ENCODE measurements around the gene MRPL4. TPM values are rescaled to one million over a fixed set of nuclear protein-coding genes. Genes with fewer than 3 reads are reported as not detected.

Gene MRPL4
- total and polyA plus RNA-seq, 2 of the 13 experiments (the other 11 are each of a cell fraction or from before 2014, with no cell fraction given) = 40.6 to 42.5 TPM

DNA sequence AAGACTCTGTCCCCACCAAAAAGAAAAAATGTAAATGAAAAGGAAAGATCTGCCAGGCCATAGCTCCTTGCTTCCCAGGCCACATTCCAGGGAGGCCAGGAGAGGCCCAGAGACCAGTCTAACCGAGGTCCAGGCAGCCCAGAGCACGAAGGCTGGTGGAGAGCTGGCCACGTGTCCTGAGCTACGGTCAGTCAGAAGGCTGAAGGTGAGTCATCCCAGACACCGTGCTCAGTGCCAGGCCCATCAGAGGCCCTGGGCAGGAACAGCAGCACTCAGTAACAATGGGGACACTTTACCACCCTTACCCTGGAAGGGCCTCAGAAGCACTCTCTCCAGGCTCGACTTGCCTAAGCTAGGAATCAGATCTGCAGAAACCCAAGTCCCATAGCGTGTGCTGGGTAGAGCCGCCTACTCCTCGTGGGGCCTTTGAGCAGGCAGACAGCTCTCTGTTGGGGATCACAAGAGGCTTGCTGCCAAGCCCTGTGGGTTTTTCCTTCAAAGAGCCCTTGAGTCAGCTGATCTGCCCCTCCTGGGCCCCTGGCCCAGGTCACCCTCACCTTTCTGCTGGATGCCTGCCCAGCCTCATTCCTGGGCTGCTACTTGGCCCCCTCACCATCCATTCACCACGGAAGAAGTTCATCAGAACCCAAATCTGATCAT is 45.7 kb upstream of the MRPL4 start (continued):
- TF ChIP-seq, protein P1, sequence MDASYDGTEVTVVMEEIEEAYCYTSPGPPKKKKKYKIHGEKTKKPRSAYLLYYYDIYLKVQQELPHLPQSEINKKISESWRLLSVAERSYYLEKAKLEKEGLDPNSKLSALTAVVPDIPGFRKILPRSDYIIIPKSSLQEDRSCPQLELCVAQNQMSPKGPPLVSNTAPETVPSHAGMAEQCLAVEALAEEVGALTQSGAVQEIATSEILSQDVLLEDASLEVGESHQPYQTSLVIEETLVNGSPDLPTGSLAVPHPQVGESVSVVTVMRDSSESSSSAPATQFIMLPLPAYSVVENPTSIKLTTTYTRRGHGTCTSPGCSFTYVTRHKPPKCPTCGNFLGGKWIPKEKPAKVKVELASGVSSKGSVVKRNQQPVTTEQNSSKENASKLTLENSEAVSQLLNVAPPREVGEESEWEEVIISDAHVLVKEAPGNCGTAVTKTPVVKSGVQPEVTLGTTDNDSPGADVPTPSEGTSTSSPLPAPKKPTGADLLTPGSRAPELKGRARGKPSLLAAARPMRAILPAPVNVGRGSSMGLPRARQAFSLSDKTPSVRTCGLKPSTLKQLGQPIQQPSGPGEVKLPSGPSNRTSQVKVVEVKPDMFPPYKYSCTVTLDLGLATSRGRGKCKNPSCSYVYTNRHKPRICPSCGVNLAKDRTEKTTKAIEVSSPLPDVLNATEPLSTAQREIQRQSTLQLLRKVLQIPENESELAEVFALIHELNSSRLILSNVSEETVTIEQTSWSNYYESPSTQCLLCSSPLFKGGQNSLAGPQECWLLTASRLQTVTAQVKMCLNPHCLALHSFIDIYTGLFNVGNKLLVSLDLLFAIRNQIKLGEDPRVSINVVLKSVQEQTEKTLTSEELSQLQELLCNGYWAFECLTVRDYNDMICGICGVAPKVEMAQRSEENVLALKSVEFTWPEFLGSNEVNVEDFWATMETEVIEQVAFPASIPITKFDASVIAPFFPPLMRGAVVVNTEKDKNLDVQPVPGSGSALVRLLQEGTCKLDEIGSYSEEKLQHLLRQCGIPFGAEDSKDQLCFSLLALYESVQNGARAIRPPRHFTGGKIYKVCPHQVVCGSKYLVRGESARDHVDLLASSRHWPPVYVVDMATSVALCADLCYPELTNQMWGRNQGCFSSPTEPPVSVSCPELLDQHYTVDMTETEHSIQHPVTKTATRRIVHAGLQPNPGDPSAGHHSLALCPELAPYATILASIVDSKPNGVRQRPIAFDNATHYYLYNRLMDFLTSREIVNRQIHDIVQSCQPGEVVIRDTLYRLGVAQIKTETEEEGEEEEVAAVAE (CRISPR knock-in tag; IDR thresholded peaks at IDR 0.05; ENCODE audit: borderline replicate concordance) = peak; percentile 23; the same call in 1 of the 2 replicates
- TF ChIP-seq, protein P2, sequence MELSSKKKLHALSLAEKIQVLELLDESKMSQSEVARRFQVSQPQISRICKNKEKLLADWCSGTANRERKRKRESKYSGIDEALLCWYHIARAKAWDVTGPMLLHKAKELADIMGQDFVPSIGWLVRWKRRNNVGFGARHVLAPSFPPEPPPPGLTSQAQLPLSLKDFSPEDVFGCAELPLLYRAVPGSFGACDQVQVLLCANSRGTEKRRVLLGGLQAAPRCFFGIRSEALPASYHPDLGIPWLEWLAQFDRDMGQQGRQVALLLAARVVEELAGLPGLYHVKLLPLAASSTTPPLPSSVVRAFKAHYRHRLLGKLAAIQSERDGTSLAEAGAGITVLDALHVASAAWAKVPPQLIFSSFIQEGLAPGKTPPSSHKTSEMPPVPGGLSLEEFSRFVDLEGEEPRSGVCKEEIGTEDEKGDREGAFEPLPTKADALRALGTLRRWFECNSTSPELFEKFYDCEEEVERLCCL (CRISPR knock-in tag; IDR thresholded peaks at IDR 0.05; ENCODE audit: borderline replicate concordance) = no peak
- TF ChIP-seq ZFX (CRISPR knock-in tag; IDR thresholded peaks at IDR 0.05; ENCODE audit: low read depth) (peak; percentile 91), NFYC (CRISPR knock-in tag; IDR thresholded peaks at IDR 0.05) (no peak), AGO1 (IDR thresholded peaks at IDR 0.05; ENCODE audit: low read depth, low read length, poor library complexity, severe bottlenecking) (no peak), SALL1 (CRISPR knock-in tag; IDR thresholded peaks at IDR 0.05) (peak; percentile 76), SNAI1 (CRISPR knock-in tag; IDR thresholded peaks at IDR 0.05; ENCODE audit: borderline replicate concordance) (no peak), MEIS1 (CRISPR knock-in tag; IDR thresholded peaks at IDR 0.05; ENCODE audit: borderline replicate concordance) (no peak), KLF6 (CRISPR knock-in tag; IDR thresholded peaks at IDR 0.05) (peak; percentile 36; the same call in 1 of the 2 replicates), ZNF543 (CRISPR knock-in tag; IDR thresholded peaks at IDR 0.05) (no peak), MTF2 (CRISPR knock-in tag; IDR thresholded peaks at IDR 0.05; ENCODE audit: borderline replicate concordance) (no peak), ZNF788 (CRISPR knock-in tag; IDR thresholded peaks at IDR 0.05; ENCODE audit: borderline replicate concordance) (no peak; the same call in 1 of the 2 replicates), ZNF460 (CRISPR knock-in tag; IDR thresholded peaks at IDR 0.05; ENCODE audit: borderline replicate concordance) (no peak), POLR2AphosphoS5 (IDR thresholded peaks at IDR 0.05; ENCODE audit: low read depth, low read length) (no peak)
- TF ChIP-seq, protein P3, sequence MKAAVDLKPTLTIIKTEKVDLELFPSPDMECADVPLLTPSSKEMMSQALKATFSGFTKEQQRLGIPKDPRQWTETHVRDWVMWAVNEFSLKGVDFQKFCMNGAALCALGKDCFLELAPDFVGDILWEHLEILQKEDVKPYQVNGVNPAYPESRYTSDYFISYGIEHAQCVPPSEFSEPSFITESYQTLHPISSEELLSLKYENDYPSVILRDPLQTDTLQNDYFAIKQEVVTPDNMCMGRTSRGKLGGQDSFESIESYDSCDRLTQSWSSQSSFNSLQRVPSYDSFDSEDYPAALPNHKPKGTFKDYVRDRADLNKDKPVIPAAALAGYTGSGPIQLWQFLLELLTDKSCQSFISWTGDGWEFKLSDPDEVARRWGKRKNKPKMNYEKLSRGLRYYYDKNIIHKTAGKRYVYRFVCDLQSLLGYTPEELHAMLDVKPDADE (CRISPR knock-in tag; IDR thresholded peaks at IDR 0.05) = no peak
- TF ChIP-seq, protein P4, sequence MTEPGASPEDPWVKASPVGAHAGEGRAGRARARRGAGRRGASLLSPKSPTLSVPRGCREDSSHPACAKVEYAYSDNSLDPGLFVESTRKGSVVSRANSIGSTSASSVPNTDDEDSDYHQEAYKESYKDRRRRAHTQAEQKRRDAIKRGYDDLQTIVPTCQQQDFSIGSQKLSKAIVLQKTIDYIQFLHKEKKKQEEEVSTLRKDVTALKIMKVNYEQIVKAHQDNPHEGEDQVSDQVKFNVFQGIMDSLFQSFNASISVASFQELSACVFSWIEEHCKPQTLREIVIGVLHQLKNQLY (CRISPR knock-in tag; IDR thresholded peaks at IDR 0.05) = peak; percentile 66; the same call in 1 of the 2 replicates
- TF ChIP-seq, protein P5, sequence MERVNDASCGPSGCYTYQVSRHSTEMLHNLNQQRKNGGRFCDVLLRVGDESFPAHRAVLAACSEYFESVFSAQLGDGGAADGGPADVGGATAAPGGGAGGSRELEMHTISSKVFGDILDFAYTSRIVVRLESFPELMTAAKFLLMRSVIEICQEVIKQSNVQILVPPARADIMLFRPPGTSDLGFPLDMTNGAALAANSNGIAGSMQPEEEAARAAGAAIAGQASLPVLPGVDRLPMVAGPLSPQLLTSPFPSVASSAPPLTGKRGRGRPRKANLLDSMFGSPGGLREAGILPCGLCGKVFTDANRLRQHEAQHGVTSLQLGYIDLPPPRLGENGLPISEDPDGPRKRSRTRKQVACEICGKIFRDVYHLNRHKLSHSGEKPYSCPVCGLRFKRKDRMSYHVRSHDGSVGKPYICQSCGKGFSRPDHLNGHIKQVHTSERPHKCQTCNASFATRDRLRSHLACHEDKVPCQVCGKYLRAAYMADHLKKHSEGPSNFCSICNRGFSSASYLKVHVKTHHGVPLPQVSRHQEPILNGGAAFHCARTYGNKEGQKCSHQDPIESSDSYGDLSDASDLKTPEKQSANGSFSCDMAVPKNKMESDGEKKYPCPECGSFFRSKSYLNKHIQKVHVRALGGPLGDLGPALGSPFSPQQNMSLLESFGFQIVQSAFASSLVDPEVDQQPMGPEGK (CRISPR knock-in tag; IDR thresholded peaks at IDR 0.05) = no peak
- TF ChIP-seq, protein P6, sequence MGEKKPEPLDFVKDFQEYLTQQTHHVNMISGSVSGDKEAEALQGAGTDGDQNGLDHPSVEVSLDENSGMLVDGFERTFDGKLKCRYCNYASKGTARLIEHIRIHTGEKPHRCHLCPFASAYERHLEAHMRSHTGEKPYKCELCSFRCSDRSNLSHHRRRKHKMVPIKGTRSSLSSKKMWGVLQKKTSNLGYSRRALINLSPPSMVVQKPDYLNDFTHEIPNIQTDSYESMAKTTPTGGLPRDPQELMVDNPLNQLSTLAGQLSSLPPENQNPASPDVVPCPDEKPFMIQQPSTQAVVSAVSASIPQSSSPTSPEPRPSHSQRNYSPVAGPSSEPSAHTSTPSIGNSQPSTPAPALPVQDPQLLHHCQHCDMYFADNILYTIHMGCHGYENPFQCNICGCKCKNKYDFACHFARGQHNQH (CRISPR knock-in tag; IDR thresholded peaks at IDR 0.05) = 0 out of 2 replicates have a peak, but pooled peaks have one; percentile 51

All from HepG2 (cell line).